ENCODE measurements around the gene SLC4A4. TPM values are rescaled to one million over a fixed set of nuclear protein-coding genes. Genes with fewer than 3 reads are reported as not detected.

SLC4A4 gene
- polyA plus RNA-seq, 1 of the 3 experiments (the other 2 are of a cell fraction), result not detected

DNA sequence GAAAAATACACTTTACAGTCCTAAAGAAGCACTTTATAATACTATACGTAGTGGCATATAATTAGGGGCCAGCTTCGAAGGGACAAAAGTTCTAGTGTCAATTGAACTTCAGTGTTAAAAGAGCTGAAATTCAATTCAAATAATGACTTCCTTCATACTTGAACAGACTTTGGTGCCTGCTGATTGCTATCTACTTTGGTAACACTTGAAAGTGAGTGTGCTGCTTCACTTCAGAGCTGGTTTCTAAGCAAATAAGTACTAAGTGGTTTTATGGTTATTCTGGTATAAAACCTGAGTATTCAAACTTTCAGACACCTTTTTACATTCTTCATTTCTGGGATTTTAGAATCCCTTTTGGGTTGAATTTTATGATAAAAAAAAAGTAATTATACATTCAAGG, 107.0 kb downstream of the SLC4A4 start:
- H4K20me1 ChIP-seq (ENCODE audit: insufficient read depth), result no peaks in the 10 kb centered on the region
- DNase-seq, result no peak
- H3K4me2 ChIP-seq, result no peak overlapping the region
- no peaks in the 10 kb centered on the region for H3K36me3 ChIP-seq (replicated peaks in 1 of 2; ENCODE audit: control insufficient read depth in 1 of 2, insufficient read depth in 2 of 2, low read length in 1 of 2)
- no peaks in the 10 kb centered on the region for H3K79me2 ChIP-seq (ENCODE audit: insufficient read depth)
- ChIA-PET POLR2A (no interaction called here), CTCF (no interaction called here)
- no peak overlapping the region for H2AFZ ChIP-seq (ENCODE audit: low read depth)
- no peak overlapping the region for H3K27ac ChIP-seq (ENCODE audit: low read depth in 2 of 2, low read length in 1 of 2)
- H3K9me2 ChIP-seq, result no peaks in the 10 kb centered on the region
- H3K4me1 ChIP-seq (ENCODE audit: control insufficient read depth in 1 of 2, insufficient read depth in 2 of 2, low read depth in 1 of 2, low read length in 1 of 2), result no peaks in the 10 kb centered on the region
- no peak overlapping the region for H3K9ac ChIP-seq
- no peaks in the 10 kb centered on the region for H3K27me3 ChIP-seq (ENCODE audit: insufficient read depth)
- H3F3A ChIP-seq (replicated peaks; ENCODE audit: insufficient read depth), result no peaks in the 10 kb centered on the region
- H3K9me3 ChIP-seq, result no peaks in the 10 kb centered on the region
- TF ChIP-seq FOSL2 (IDR thresholded peaks at IDR 0.05; ENCODE audit: borderline replicate concordance, low read depth), result no peak
- no peak for TF ChIP-seq MEF2A (IDR thresholded peaks at IDR 0.05; ENCODE audit: borderline replicate concordance, low read depth)
- TF ChIP-seq SIN3A (IDR thresholded peaks at IDR 0.05; ENCODE audit: borderline replicate concordance, low read depth, low read length), result no peak
- TF ChIP-seq NRF1 (IDR thresholded peaks at IDR 0.05; ENCODE audit: low read depth, low read length), result no peak
- no peak for TF ChIP-seq NFIC (IDR thresholded peaks at IDR 0.05; ENCODE audit: borderline replicate concordance)
- TF ChIP-seq RCOR1 (IDR thresholded peaks at IDR 0.05; ENCODE audit: low read length), result no peak
- TF ChIP-seq SMC3 (IDR thresholded peaks at IDR 0.05; ENCODE audit: low read depth, low read length), result no peak
- no peak for TF ChIP-seq RAD21 (IDR thresholded peaks at IDR 0.05; ENCODE audit: low read length)
- TF ChIP-seq ELF1 (IDR thresholded peaks at IDR 0.05), result no peak
- no peak for TF ChIP-seq FOXM1 (IDR thresholded peaks at IDR 0.05; ENCODE audit: low read depth)
- TF ChIP-seq, protein P1, sequence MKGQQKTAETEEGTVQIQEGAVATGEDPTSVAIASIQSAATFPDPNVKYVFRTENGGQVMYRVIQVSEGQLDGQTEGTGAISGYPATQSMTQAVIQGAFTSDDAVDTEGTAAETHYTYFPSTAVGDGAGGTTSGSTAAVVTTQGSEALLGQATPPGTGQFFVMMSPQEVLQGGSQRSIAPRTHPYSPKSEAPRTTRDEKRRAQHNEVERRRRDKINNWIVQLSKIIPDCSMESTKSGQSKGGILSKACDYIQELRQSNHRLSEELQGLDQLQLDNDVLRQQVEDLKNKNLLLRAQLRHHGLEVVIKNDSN (IDR thresholded peaks at IDR 0.05; ENCODE audit: borderline replicate concordance, low read depth), result no peak
- TF ChIP-seq, protein P2, sequence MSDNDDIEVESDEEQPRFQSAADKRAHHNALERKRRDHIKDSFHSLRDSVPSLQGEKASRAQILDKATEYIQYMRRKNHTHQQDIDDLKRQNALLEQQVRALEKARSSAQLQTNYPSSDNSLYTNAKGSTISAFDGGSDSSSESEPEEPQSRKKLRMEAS (IDR thresholded peaks at IDR 0.05; ENCODE audit: low read depth), result no peak
- TF ChIP-seq TAF1 (IDR thresholded peaks at IDR 0.05; ENCODE audit: borderline replicate concordance, low read depth, low read length), result no peak
- TF ChIP-seq GATA2 (CRISPR knock-in tag; IDR thresholded peaks at IDR 0.05), result no peak
- no peak for TF ChIP-seq CHD2 (IDR thresholded peaks at IDR 0.05; ENCODE audit: low read length, partially characterized antibody)
- no peak for TF ChIP-seq RFX5 (IDR thresholded peaks at IDR 0.05; ENCODE audit: low read length)
- no peak for TF ChIP-seq MXI1 (IDR thresholded peaks at IDR 0.05; ENCODE audit: low read depth, low read length)
- no peak for TF ChIP-seq YY1 (IDR thresholded peaks at IDR 0.05; ENCODE audit: low read depth)
- 9% methylated on average over 2 of the region's 2 CpGs for WGBS (ENCODE audit: low lambda C conversion rate)
- H3K4me3 ChIP-seq (ENCODE audit: low read depth in 2 of 2, low read length in 1 of 2), result no peak overlapping the region

DNA sequence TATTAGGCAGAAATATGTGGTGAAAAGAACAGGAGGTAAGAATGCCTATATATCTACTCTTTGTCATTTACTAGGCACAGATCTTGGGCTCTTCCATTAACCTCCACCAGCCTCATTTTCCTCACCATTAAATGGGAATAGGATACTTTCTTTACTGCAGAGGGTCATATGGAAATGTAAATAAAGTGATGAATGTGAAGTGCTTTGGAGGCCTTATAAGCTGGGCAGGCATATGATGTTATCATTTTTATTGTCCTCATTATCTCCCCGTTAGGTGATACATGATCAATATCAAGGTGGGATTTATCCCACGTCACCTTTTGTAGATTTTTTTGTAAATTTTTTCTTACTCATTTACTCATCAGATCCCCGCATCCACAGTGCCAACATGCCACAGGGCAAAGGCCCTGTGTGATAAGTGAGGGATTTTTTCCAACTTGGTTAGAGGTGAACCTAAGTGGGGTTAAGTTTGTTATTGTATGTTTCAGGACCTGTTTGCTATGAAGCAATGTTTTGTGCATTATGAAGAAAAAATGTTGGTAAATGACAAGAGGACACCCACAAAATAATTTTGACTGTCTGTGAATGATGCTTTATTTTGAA, 107.8 kb downstream of the SLC4A4 start:
- H3K9me3 ChIP-seq, result no peaks in the 10 kb centered on the region
- no peak for TF ChIP-seq RXRA (IDR thresholded peaks at IDR 0.05; ENCODE audit: borderline replicate concordance, low read depth)
- TF ChIP-seq POLR2AphosphoS5 (IDR thresholded peaks at IDR 0.05; ENCODE audit: low read depth, low read length), result no peak
- no peak for TF ChIP-seq EZH2phosphoT487 (IDR thresholded peaks at IDR 0.05; ENCODE audit: borderline replicate concordance, low read depth)
- no peak for TF ChIP-seq RAD21 (IDR thresholded peaks at IDR 0.05; ENCODE audit: low read length)
- no peak for TF ChIP-seq SMC3 (IDR thresholded peaks at IDR 0.05; ENCODE audit: low read depth, low read length)
- no peak for TF ChIP-seq FOSL2 (IDR thresholded peaks at IDR 0.05; ENCODE audit: borderline replicate concordance, low read depth)
- TF ChIP-seq, protein P2 (IDR thresholded peaks at IDR 0.05; ENCODE audit: low read depth), result no peak
- H3K36me3 ChIP-seq (replicated peaks in 1 of 2; ENCODE audit: control insufficient read depth in 1 of 2, insufficient read depth in 2 of 2, low read length in 1 of 2), result no peaks in the 10 kb centered on the region
- H3F3A ChIP-seq (replicated peaks; ENCODE audit: insufficient read depth), result no peaks in the 10 kb centered on the region
- H3K4me2 ChIP-seq, result no peak overlapping the region
- H3K4me1 ChIP-seq (ENCODE audit: control insufficient read depth in 1 of 2, insufficient read depth in 2 of 2, low read depth in 1 of 2, low read length in 1 of 2), result no peaks in the 10 kb centered on the region
- 6% methylated on average over 3 of the region's 3 CpGs for WGBS (ENCODE audit: low lambda C conversion rate)
- no peaks in the 10 kb centered on the region for H4K20me1 ChIP-seq (ENCODE audit: insufficient read depth)
- H3K9me2 ChIP-seq, result no peaks in the 10 kb centered on the region
- no peak overlapping the region for H2AFZ ChIP-seq (ENCODE audit: low read depth)
- no peak overlapping the region for H3K27ac ChIP-seq (ENCODE audit: low read depth in 2 of 2, low read length in 1 of 2)
- no peak overlapping the region for H3K9ac ChIP-seq
- CTCF ChIA-PET, result no interaction called here
- H3K27me3 ChIP-seq (ENCODE audit: insufficient read depth), result no peaks in the 10 kb centered on the region
- H3K4me3 ChIP-seq (ENCODE audit: low read depth in 2 of 2, low read length in 1 of 2), result no peak overlapping the region
- H3K79me2 ChIP-seq (ENCODE audit: insufficient read depth), result no peaks in the 10 kb centered on the region
- POLR2A ChIA-PET, result no interaction called here
- DNase-seq, result no peak
